ENCODE measurements around the gene SH3BP2.

DNA sequence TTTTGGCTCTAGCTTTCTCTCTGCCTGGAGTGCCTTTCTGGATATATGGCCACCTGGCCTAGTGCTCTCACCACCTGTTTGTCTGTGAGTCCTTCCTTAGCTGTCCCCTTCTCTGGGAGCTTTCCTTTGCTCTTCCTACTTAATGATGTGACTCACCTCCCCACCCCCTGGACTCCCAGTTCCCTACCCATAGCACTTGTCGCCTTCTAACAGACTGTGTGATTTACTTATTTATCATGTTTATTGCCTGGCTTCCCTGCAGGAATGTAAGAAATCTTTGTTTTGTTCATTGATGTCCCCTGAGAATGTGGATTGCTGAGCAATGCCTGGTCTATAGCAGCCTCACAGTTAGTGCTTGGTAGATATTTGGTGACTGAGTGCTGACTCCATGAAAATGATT, 69.6 kb downstream of the SH3BP2 start:
- no peak for TF ChIP-seq POLR2A (IDR thresholded peaks at IDR 0.05)
- no peak for TF ChIP-seq CTCF (IDR thresholded peaks at IDR 0.05)
- no peak for TF ChIP-seq POLR2AphosphoS5 (IDR thresholded peaks at IDR 0.05)
